Right lobe of liver (tissue), 4 donors: ENCODE results near the gene PRKCA.

Source experiments
- CTCF ChIP-seq, 4 donors: fragments of 200-600 bp in 3 of 4; fragments of 450-650 bp in 1 of 4; IDR thresholded peaks; one replicate each; pipeline versions ENCODE4 v1.5.1 to v1.8.0; 2016 to 2022; ENCODE audit warnings: antibody characterized with exemption in 4 of 4, mild to moderate bottlenecking in 2 of 4
- POLR2A ChIP-seq: fragments of 450-650 bp; IDR thresholded peaks from one replicate; pipeline ENCODE4 v1.6.1; 2017; ENCODE audit warnings: antibody characterized with exemption, mild to moderate bottlenecking
- donor health status: DM: no; HTN: no; CAD: no.
- donor health status: DM: no; HTN: no; CAD: no.
- donor health status: DM: no; HTN: yes; CAD: no.

DNA sequence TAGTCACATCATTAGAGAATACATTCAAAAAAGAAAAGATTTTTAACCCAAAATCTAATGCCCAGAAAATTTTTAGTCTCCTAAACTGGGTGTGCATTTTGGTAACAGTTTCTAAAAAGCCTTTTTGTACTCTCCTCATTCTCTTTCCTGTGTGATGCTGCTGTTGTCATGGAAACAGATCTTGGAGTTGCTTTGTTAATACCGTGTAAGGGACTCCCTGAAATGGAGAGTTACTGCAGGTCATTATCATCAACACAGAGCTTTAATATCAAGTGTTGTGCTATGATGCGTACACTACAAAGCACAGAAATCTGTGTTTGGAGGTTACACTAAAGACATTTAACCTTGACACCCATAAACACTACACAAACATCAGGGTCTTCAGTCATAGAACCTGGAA is 216.3 kb downstream of the PRKCA start:
- TF ChIP-seq CTCF (IDR thresholded peaks at IDR 0.05), result no peak
- no peak for TF ChIP-seq POLR2A
